Cardiac fibroblast (primary cell): ENCODE data around the gene GTF2F1.

Experiments
- DNase-seq, 2 donors: peaks; one replicate each; pipeline versions ENCODE4 v3.0.0 to v3.0.0-alpha.2; 2010; ENCODE audit warnings: low read depth in 2 of 2
- H3K4me3 ChIP-seq, 2 donors: replicated peaks in 1 of 2; 1 replicate in 1 of 2; 2 replicates in 1 of 2; pipeline ENCODE4 v1.5.1; 2011; ENCODE audit warnings: low read depth in 2 of 2, low read length in 2 of 2, mild to moderate bottlenecking in 2 of 2, moderate library complexity in 1 of 2
- CTCF ChIP-seq: IDR thresholded peaks from one replicate; pipeline ENCODE4 v1.5.1; 2011; ENCODE audit warnings: low read depth, mild to moderate bottlenecking, low read length, inconsistent platforms

GTF2F1 gene

GRCh38 chr19:6424195-6424938 is 31.4 kb upstream of the GTF2F1 start, which contains the start of gene KHSRP:
Gene KHSRP, minus strand, starts transcription at chr19:6424811. Its CDS starts 110 bp downstream, at chr19:6424701.
- DNase-seq, result no peak
- peak within 1 kb of the TSS; percentile 93 to 99 for H3K4me3 ChIP-seq
- no peak for TF ChIP-seq CTCF

- TF ChIP-seq CTCF, result no peak
- peak overlapping the region; percentile 93 to 99 for H3K4me3 ChIP-seq
- peak; percentile 60 to 63 for DNase-seq
Observed at GRCh38 chr19:6423499-6424194, 30.7 kb upstream of the GTF2F1 start.

GRCh38 chr19:6421075-6422014 is 28.4 kb upstream of the GTF2F1 start:
- no peak for TF ChIP-seq CTCF
- no peak overlapping the region for H3K4me3 ChIP-seq
- DNase-seq, result no peak

GRCh38 chr19:6418562-6418932 is 25.6 kb upstream of the GTF2F1 start:
- no peak overlapping the region for H3K4me3 ChIP-seq
- no peak for DNase-seq
- no peak for TF ChIP-seq CTCF

GRCh38 chr19:6417713-6418561 is 25.0 kb upstream of the GTF2F1 start:
- peak; percentile 24 to 46 for DNase-seq
- TF ChIP-seq CTCF, result peak; percentile 42
- no peak overlapping the region for H3K4me3 ChIP-seq
